H1 (cell line): ENCODE results near the gene GALNT2. TPM values are rescaled to one million over a fixed set of nuclear protein-coding genes. Genes with fewer than 3 reads are reported as not detected.

ENCODE experiments used
- POU5F1 ChIP-seq: IDR thresholded peaks from 2 replicates; pipeline ENCODE4 v1.6.1; 2011; ENCODE audit warnings: low read depth, mild to moderate bottlenecking, low read length, moderate library complexity
- RFX5 ChIP-seq: IDR thresholded peaks from 2 replicates; pipeline ENCODE4 v1.6.1; 2011; ENCODE audit warnings: low read depth, low read length, improper control_type of control experiment, borderline replicate concordance
- RXRA ChIP-seq: IDR thresholded peaks from 2 replicates; pipeline ENCODE4 v1.6.1; 2011; ENCODE audit warnings: low read depth, mild to moderate bottlenecking, low read length, moderate library complexity; ENCODE audit not compliant: insufficient read depth
- polyA plus RNA-seq, 7 experiments: library from polyadenylated mRNA; depleted of rRNA in 3 of 7; stranded (reverse) in 5 of 7; unstranded in 2 of 7; fragments of >200 nt in 5 of 7; fragments of 200-250 nt in 2 of 7; gene quantifications; 1 replicate in 5 of 7; 2 replicates in 1 of 7; 4 replicates in 1 of 7; pipeline versions ENCODE4 v1.2.1 to v1.2.3, GENCODE V29; 2011 to 2013; ENCODE audit warnings: missing spikeins in 2 of 7, mixed read lengths in 2 of 7
- total RNA-seq: library from RNA; stranded (reverse); fragmentation: NEBNext Ultra II Directional; extraction: Animal tissue kit (Norgen Biotek cat#: 25700); gene quantifications from 2 replicates; pipeline ENCODE4 v1.2.1, GENCODE V29; 2021
- TF ChIP-seq, protein P1 (sequence below): IDR thresholded peaks from 2 replicates; pipeline ENCODE4 v1.6.1; 2011; ENCODE audit warnings: low read depth, mild to moderate bottlenecking, low read length; ENCODE audit not compliant: insufficient read depth
- TF ChIP-seq, protein P2 (sequence below), 3 experiments: IDR thresholded peaks; 1 replicate in 2 of 3; 2 replicates in 1 of 3; pipeline versions ENCODE4 v1.5.1 to v1.6.1; 2011; ENCODE audit warnings: low read length in 3 of 3, mild to moderate bottlenecking in 3 of 3, inconsistent platforms in 2 of 3, low read depth in 1 of 3, moderate library complexity in 1 of 3; ENCODE audit not compliant: insufficient read depth in 1 of 3; ENCODE audit errors: control extremely low read depth in 1 of 3
- TF ChIP-seq, protein P3 (sequence below): IDR thresholded peaks from 2 replicates; pipeline ENCODE4 v1.6.1; 2012; ENCODE audit warnings: inconsistent platforms

Gene GALNT2
- total and polyA plus RNA-seq, 2 of the 8 experiments (the other 6 are each of a cell fraction or from before 2014, with no cell fraction given), result 34.5 to 75.3 TPM

DNA sequence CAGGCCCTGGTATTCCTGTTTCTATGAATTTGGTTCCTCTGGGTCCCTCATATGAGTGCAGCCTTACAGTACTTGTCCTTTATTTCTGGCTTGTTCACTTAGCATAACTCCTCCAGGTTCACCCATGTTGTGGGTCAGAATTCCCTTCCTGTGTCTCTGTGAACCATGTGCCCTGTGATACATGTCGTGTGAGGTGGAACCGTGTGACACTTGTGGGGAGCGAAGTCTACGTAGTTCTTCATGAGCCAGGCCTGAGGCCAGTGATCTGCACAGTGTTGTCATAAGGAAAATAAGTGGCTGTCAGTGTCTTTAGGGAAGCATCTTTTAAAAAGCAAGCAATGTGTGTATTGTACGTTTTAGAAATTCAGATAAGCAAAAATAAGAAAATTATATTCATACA is 122.8 kb downstream of the GALNT2 start (continued):
- TF ChIP-seq, protein P1, sequence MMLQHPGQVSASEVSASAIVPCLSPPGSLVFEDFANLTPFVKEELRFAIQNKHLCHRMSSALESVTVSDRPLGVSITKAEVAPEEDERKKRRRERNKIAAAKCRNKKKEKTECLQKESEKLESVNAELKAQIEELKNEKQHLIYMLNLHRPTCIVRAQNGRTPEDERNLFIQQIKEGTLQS, result no peak
- TF ChIP-seq POU5F1, result no peak
- TF ChIP-seq, protein P2, sequence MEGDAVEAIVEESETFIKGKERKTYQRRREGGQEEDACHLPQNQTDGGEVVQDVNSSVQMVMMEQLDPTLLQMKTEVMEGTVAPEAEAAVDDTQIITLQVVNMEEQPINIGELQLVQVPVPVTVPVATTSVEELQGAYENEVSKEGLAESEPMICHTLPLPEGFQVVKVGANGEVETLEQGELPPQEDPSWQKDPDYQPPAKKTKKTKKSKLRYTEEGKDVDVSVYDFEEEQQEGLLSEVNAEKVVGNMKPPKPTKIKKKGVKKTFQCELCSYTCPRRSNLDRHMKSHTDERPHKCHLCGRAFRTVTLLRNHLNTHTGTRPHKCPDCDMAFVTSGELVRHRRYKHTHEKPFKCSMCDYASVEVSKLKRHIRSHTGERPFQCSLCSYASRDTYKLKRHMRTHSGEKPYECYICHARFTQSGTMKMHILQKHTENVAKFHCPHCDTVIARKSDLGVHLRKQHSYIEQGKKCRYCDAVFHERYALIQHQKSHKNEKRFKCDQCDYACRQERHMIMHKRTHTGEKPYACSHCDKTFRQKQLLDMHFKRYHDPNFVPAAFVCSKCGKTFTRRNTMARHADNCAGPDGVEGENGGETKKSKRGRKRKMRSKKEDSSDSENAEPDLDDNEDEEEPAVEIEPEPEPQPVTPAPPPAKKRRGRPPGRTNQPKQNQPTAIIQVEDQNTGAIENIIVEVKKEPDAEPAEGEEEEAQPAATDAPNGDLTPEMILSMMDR (IDR thresholded peaks at IDR 0.05; ENCODE audit: control extremely low read depth in 1 of 3, insufficient read depth in 1 of 3, low read depth in 1 of 3, low read length in 3 of 3), result no peak
- TF ChIP-seq RXRA, result no peak
- no peak for TF ChIP-seq RFX5
- TF ChIP-seq, protein P3, sequence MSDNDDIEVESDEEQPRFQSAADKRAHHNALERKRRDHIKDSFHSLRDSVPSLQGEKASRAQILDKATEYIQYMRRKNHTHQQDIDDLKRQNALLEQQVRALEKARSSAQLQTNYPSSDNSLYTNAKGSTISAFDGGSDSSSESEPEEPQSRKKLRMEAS, result no peak
